ENCODE data around the gene ADAM22. TPM values are rescaled to one million over a fixed set of nuclear protein-coding genes. Genes with fewer than 3 reads are reported as not detected.
"Not testable (repeated sequence)": the region's sequence is repeated elsewhere in the genome, so short reads cannot be mapped to it uniquely, and the experiment has no call there.

The ADAM22 gene
- total RNA-seq, 1 donor from 2014 or later = 3.0 TPM

DNA sequence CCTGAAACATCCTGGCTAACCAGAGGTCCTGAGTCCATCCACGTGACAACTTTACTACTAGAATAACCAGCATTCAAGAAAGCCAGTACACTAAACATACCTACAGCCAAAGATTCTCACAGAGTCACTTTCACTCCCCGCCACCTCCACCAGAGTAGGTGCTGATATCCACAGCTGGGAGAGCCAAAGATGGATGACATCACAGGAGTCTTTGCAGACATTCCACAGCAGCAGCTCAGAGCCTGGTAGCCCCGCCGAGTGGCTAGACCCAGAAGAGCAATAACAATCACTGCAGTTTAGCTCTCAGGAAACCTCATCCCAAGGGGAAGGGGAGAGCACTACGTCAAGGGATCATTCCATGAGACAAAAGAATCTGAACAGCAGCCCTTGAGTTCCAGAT is 13.5 kb upstream of the ADAM22 start:
- Mint-ChIP-seq H3K9me3 (ENCODE audit: unreplicated experiment) (no peaks in the 10 kb centered on the region), H3K27me3 (ENCODE audit: unreplicated experiment) (peaks cover 22% of the 10 kb centered on the region), H3K36me3 (ENCODE audit: unreplicated experiment) (no peaks in the 10 kb centered on the region), H3K4me1 (ENCODE audit: unreplicated experiment) (no peaks in the 10 kb centered on the region), H3K27ac (ENCODE audit: unreplicated experiment) (no peak overlapping the region), H3K4me3 (ENCODE audit: unreplicated experiment) (no peak overlapping the region)
- DNase-seq (ENCODE audit: extremely low spot score, unreplicated experiment) = no peak
- TF ChIP-seq, protein P1, sequence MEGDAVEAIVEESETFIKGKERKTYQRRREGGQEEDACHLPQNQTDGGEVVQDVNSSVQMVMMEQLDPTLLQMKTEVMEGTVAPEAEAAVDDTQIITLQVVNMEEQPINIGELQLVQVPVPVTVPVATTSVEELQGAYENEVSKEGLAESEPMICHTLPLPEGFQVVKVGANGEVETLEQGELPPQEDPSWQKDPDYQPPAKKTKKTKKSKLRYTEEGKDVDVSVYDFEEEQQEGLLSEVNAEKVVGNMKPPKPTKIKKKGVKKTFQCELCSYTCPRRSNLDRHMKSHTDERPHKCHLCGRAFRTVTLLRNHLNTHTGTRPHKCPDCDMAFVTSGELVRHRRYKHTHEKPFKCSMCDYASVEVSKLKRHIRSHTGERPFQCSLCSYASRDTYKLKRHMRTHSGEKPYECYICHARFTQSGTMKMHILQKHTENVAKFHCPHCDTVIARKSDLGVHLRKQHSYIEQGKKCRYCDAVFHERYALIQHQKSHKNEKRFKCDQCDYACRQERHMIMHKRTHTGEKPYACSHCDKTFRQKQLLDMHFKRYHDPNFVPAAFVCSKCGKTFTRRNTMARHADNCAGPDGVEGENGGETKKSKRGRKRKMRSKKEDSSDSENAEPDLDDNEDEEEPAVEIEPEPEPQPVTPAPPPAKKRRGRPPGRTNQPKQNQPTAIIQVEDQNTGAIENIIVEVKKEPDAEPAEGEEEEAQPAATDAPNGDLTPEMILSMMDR (IDR thresholded peaks at IDR 0.05) = no peak

DNA sequence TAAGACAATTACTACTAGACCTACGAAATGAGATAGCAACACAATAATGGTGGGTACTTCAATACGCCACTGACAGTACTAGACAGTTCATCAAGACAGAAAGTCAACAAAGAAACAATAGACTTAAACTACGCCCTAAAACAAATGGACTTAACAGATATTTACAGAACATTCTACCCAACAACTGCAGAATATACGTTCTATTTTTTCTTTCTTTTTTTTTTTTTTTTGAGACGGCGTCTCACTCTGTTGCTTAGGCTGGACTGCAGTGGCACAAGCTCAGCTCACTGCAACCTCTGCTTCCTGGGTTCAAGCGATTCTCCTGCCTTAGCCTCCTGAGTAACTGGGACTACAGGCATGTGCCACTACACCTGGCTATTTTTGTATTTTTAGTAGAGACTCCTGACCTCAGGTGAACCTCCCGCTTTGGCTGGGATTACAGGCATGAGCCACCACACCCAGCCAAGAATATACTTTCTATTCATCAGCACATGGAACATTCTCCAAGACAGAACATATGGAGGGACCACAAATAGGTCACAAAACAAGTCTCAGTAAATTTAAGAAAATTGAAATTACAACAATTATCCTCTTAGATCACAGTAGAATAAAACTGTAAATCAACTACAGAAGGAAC is 11.2 kb upstream of the ADAM22 start:
- not testable (repeated sequence) for DNase-seq (ENCODE audit: extremely low spot score, unreplicated experiment); H3K4me3 Mint-ChIP-seq (ENCODE audit: unreplicated experiment); H3K27ac Mint-ChIP-seq (ENCODE audit: unreplicated experiment); H3K4me1 Mint-ChIP-seq (ENCODE audit: unreplicated experiment); H3K36me3 Mint-ChIP-seq (ENCODE audit: unreplicated experiment); H3K9me3 Mint-ChIP-seq (ENCODE audit: unreplicated experiment)
- H3K27me3 Mint-ChIP-seq (ENCODE audit: unreplicated experiment) = peaks cover 21% of the 10 kb centered on the region

DNA sequence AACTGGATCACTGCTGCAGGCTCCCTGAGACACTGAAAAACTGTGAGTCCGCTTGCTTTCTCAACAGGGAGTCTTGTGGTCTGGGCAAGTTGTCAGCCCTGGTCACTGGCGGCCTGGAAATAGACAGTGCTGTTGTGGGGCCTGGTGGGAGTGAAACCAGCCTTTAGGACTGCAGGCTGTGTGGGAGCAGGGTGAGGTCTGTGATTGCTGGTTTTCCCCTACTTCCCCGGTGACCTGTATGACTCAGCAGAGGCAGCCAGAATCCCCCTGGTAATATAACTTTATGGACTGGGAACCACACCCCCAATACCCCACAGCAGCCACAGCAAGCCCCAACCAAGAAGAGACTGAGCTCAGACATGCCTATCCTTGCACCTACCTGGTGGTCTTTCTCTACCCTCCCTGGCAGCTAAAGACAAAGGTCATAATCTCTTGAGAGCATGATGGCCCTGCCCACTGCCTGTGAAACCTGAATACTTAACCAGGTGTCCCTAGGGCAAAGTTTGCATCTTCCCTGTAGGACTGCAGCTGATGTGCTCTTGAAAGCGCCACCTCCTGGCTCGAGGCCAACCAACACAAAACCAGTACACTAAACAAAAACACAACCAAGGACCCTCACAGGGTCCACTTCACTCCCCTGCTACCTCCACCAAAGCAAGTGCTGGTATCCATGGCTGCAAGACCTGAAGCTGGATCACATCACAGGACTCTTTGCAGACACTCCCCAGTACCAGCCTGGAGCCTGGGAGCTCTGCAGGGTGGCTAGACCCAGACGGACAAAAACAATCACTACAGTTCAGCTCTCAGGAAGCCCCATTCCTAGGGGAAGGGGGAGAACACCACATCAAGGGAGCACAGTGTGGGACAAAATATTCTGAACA is 7.2 kb upstream of the ADAM22 start:
- Mint-ChIP-seq H3K4me3 (ENCODE audit: unreplicated experiment) (no peak overlapping the region), H3K36me3 (ENCODE audit: unreplicated experiment) (no peaks in the 10 kb centered on the region), H3K9me3 (ENCODE audit: unreplicated experiment) (no peaks in the 10 kb centered on the region), H3K27me3 (ENCODE audit: unreplicated experiment) (peaks cover 48% of the 10 kb centered on the region), H3K27ac (ENCODE audit: unreplicated experiment) (peak overlapping the region; percentile 39), H3K4me1 (ENCODE audit: unreplicated experiment) (peaks cover 9% of the 10 kb centered on the region)
- TF ChIP-seq, protein P1 (IDR thresholded peaks at IDR 0.05) = no peak
- no peak for DNase-seq (ENCODE audit: extremely low spot score, unreplicated experiment)

DNA sequence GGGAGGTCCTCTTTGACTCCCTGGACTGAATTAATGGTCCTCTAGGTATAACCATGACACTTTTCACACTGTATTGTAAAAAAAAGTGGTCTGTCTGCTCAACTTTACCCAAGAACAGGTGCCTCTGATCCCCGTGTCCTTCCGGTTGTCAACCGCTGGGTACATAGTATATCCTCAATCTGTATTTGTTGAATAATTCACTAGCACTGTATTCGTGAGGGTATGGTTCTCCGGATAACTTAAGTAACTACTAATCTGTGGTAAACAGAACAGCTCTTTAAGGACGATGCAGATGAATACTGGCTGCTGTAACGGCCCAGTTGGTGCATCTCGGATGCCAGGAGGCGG is 472 bp upstream of the ADAM22 start:
- Mint-ChIP-seq H3K4me1 (ENCODE audit: unreplicated experiment) (peaks cover 10% of the 10 kb centered on the region), H3K36me3 (ENCODE audit: unreplicated experiment) (no peaks in the 10 kb centered on the region), H3K4me3 (ENCODE audit: unreplicated experiment) (peak overlapping the region; percentile 91), H3K27ac (ENCODE audit: unreplicated experiment) (no peak overlapping the region), H3K9me3 (ENCODE audit: unreplicated experiment) (no peaks in the 10 kb centered on the region), H3K27me3 (ENCODE audit: unreplicated experiment) (peaks cover 59% of the 10 kb centered on the region)
- TF ChIP-seq, protein P1 (IDR thresholded peaks at IDR 0.05) = no peak
- DNase-seq (ENCODE audit: extremely low spot score, unreplicated experiment) = no peak

DNA sequence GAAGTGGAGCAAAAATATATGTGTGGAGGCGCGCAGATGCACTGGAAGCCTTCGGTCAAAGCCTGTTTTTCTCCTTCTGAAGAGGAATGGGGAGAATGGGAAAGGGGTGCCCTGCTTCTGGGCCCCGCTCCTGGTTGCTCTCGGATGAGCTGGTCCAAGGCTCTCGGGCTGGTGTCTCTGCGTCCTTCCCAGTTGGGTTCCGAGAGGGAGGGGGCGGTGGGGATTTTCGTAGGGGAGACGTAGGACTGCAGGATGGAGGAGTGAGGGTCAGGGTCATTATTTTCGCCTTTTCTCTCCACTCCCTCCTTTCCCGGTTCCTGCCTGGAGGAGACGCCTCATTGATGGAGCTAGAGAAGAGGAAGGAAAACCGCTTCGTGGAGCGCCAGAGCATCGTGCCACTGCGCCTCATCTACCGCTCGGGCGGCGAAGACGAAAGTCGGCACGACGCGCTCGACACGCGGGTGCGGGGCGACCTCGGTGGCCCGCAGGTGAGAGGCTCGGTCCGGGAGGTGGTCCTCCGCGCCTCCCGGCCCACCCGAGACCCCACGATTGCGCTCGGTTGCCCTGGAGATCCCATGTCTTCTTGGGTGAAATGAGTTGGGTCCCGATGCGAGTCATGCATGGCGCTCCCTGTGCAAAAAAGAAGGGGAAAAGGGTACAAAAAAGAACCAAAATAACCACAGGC is 790 bp downstream of the ADAM22 start:
- peak overlapping the region; percentile 91 for H3K4me3 Mint-ChIP-seq (ENCODE audit: unreplicated experiment)
- H3K9me3 Mint-ChIP-seq (ENCODE audit: unreplicated experiment) = no peaks in the 10 kb centered on the region
- H3K27me3 Mint-ChIP-seq (ENCODE audit: unreplicated experiment) = peaks cover 46% of the 10 kb centered on the region
- no peak overlapping the region for H3K27ac Mint-ChIP-seq (ENCODE audit: unreplicated experiment)
- H3K36me3 Mint-ChIP-seq (ENCODE audit: unreplicated experiment) = no peaks in the 10 kb centered on the region
- TF ChIP-seq, protein P1 (IDR thresholded peaks at IDR 0.05) = no peak
- peaks cover 10% of the 10 kb centered on the region for H3K4me1 Mint-ChIP-seq (ENCODE audit: unreplicated experiment)
- no peak for DNase-seq (ENCODE audit: extremely low spot score, unreplicated experiment)

All from osteocyte (in vitro differentiated cells).